AG08396 (cell line): Measurements from ENCODE around the gene TIMP3.

Experiments
- DNase-seq: peaks from one replicate; pipeline ENCODE4 v3.0.0; 2012; ENCODE audit warnings: low spot score, mixed read lengths

TIMP3 gene

GRCh38 chr22:32808038-32808445 lies 6.5 kb downstream of the TIMP3 start:
- DNase-seq: no peak

GRCh38 chr22:32809786-32810554 lies 8.5 kb downstream of the TIMP3 start:
- no peak for DNase-seq

- DNase-seq: no peak
These were observed 9.1 kb downstream of the TIMP3 start for GRCh38 chr22:32810555-32811133.

- no peak for DNase-seq
These were observed 10.5 kb downstream of the TIMP3 start for GRCh38 chr22:32811788-32812545.

- DNase-seq: no peak
These were observed 12.9 kb downstream of the TIMP3 start for GRCh38 chr22:32814285-32814860.

- DNase-seq: no peak
These were observed 13.6 kb downstream of the TIMP3 start for GRCh38 chr22:32815059-32815458.

GRCh38 chr22:32815943-32816342 lies 14.4 kb downstream of the TIMP3 start:
- no peak for DNase-seq

GRCh38 chr22:32817137-32817730 lies 15.7 kb downstream of the TIMP3 start:
- no peak for DNase-seq

- DNase-seq: no peak
These were observed 17.1 kb downstream of the TIMP3 start for GRCh38 chr22:32818446-32819115.

- DNase-seq: no peak
These were observed 17.6 kb downstream of the TIMP3 start for GRCh38 chr22:32819120-32819519.

- DNase-seq: no peak
These were observed 18.9 kb downstream of the TIMP3 start for GRCh38 chr22:32820131-32821119.

GRCh38 chr22:32822179-32822877 lies 20.8 kb downstream of the TIMP3 start:
- no peak for DNase-seq

GRCh38 chr22:32823024-32823730 lies 21.7 kb downstream of the TIMP3 start:
- DNase-seq: no peak

- no peak for DNase-seq
These were observed 23.2 kb downstream of the TIMP3 start for GRCh38 chr22:32824531-32825312.

- DNase-seq: no peak
These were observed 25.0 kb downstream of the TIMP3 start for GRCh38 chr22:32826537-32826936.

GRCh38 chr22:32827049-32827602 lies 25.6 kb downstream of the TIMP3 start:
- no peak for DNase-seq

GRCh38 chr22:32828150-32828549 lies 26.6 kb downstream of the TIMP3 start:
- peak; percentile 36 for DNase-seq

- DNase-seq: no peak
These were observed 27.1 kb downstream of the TIMP3 start for GRCh38 chr22:32828561-32828960.
